Breast epithelium (tissue), 4 donors: ENCODE results near the gene EPN2. TPM values are rescaled to one million over a fixed set of nuclear protein-coding genes. Genes with fewer than 3 reads are reported as not detected.
A peak's percentile ranks its signal among the peaks of the same experiment; 100 is the strongest.

Experiments
- DNase-seq, 2 donors: peaks; one replicate each; pipeline ENCODE4 v3.0.0-alpha.2; 2019; ENCODE audit warnings: low spot score in 2 of 2
- H3K27ac ChIP-seq, 2 donors: fragments of 200-600 bp; sonication (generic) in 1 of 2; one replicate each; pipeline ENCODE4 v1.5.1; 2016 to 2019; ENCODE audit warnings: mild to moderate bottlenecking in 1 of 2
- H3K27me3 ChIP-seq, 2 donors: fragments of 200-600 bp; sonication (generic) in 1 of 2; one replicate each; pipeline versions ENCODE4 v1.5.1 to v1.6.0; 2017 to 2019; ENCODE audit warnings: control low read depth in 1 of 2, mild to moderate bottlenecking in 1 of 2
- H3K36me3 ChIP-seq: fragments of 200-600 bp; one replicate; pipeline ENCODE4 v1.5.1; 2019
- H3K4me1 ChIP-seq, 2 donors: fragments of 200-600 bp; sonication (generic); one replicate each; pipeline ENCODE4 v1.5.1; 2016 to 2019; ENCODE audit warnings: control low read depth in 1 of 2
- H3K4me3 ChIP-seq, 3 donors: fragments of 200-600 bp; sonication (generic); 1 replicate in 2 of 3; 2 replicates in 1 of 3; pipeline ENCODE4 v1.5.1; 2016 to 2019; ENCODE audit warnings: mild to moderate bottlenecking in 3 of 3, moderate library complexity in 2 of 3
- H3K9me3 ChIP-seq, 2 donors: fragments of 200-600 bp; sonication (generic) in 1 of 2; one replicate each; pipeline ENCODE4 v1.5.1; 2016 to 2019; ENCODE audit warnings: control low read depth in 1 of 2
- CTCF ChIP-seq, 3 donors: fragments of 450-650 bp; IDR thresholded peaks; one replicate each; pipeline ENCODE4 v1.5.1; 2016 to 2017; ENCODE audit warnings: antibody characterized with exemption in 3 of 3, mild to moderate bottlenecking in 3 of 3, moderate library complexity in 3 of 3
- POLR2A ChIP-seq: fragments of 450-650 bp; IDR thresholded peaks from one replicate; pipeline ENCODE4 v1.6.1; 2016; ENCODE audit warnings: antibody characterized with exemption, mild to moderate bottlenecking, moderate library complexity
- POLR2AphosphoS5 ChIP-seq, 3 donors: sonication (generic); formaldehyde crosslinking; IDR thresholded peaks; one replicate each; pipeline ENCODE4 v1.6.1; 2017; ENCODE audit warnings: antibody characterized with exemption in 3 of 3
- intact Hi-C: fragments of 100-400 bp; cut with DNase I; formaldehyde crosslinking; loops from one replicate; pipeline ENCODE4 v1.15.1; 2023; ENCODE audit warnings: low total_unique reads
- total RNA-seq, 3 donors: library from RNA; depleted of rRNA; stranded (reverse); fragments of >200 nt; gene quantifications; one replicate each; pipeline ENCODE4 v1.1.0, GENCODE V29; 2016

EPN2 gene
- total RNA-seq, 3 donors from 2014 or later = 26.6 to 36.7 (median 30.6) TPM

- Histone ChIP-seq H3K9me3 (no peaks in the 10 kb centered on the region), H3K36me3 (no peaks in the 10 kb centered on the region), H3K4me3 (no peak overlapping the region), H3K4me1 (no peaks in the 10 kb centered on the region), H3K27me3 (no peaks in the 10 kb centered on the region), H3K27ac (peak overlapping the region in 1 of 2 donors; percentile 27)
- no peak for TF ChIP-seq POLR2AphosphoS5 (IDR thresholded peaks at IDR 0.05)
- no peak for TF ChIP-seq POLR2A
- no peak for TF ChIP-seq CTCF (IDR thresholded peaks at IDR 0.05)
- intact Hi-C loops = no loop called here
- no peak for DNase-seq
Observed at GRCh38 chr17:19278729-19279128, 41.6 kb downstream of the EPN2 start.

GRCh38 chr17:19281161-19281560 is 44.0 kb downstream of the EPN2 start:
- TF ChIP-seq CTCF (IDR thresholded peaks at IDR 0.05) (no peak), POLR2A (no peak), POLR2AphosphoS5 (IDR thresholded peaks at IDR 0.05) (no peak)
- DNase-seq = no peak
- Histone ChIP-seq H3K27me3 (no peaks in the 10 kb centered on the region), H3K4me1 (no peaks in the 10 kb centered on the region), H3K4me3 (no peak overlapping the region), H3K36me3 (no peaks in the 10 kb centered on the region), H3K9me3 (no peaks in the 10 kb centered on the region), H3K27ac (peak overlapping the region in 1 of 2 donors; percentile 28)
- intact Hi-C loops = no loop called here

- H3K36me3 ChIP-seq = no peaks in the 10 kb centered on the region
- H3K27ac ChIP-seq = no peak overlapping the region
- no peaks in the 10 kb centered on the region for H3K27me3 ChIP-seq
- H3K4me1 ChIP-seq = no peaks in the 10 kb centered on the region
- intact Hi-C loops = no loop called here
- H3K4me3 ChIP-seq = no peak overlapping the region
- DNase-seq = no peak
- no peaks in the 10 kb centered on the region for H3K9me3 ChIP-seq
- no peak for TF ChIP-seq CTCF (IDR thresholded peaks at IDR 0.05)
- TF ChIP-seq POLR2A = no peak
- no peak for TF ChIP-seq POLR2AphosphoS5 (IDR thresholded peaks at IDR 0.05)
Observed at GRCh38 chr17:19284005-19284959, 47.1 kb downstream of the EPN2 start.

GRCh38 chr17:19285213-19285900 is 48.2 kb downstream of the EPN2 start:
- H3K4me1 ChIP-seq = no peaks in the 10 kb centered on the region
- TF ChIP-seq POLR2A (no peak), CTCF (IDR thresholded peaks at IDR 0.05) (no peak), POLR2AphosphoS5 (IDR thresholded peaks at IDR 0.05) (no peak)
- intact Hi-C loops = no loop called here

More at GRCh38 chr17:19285213-19285900, 48.2 kb downstream of the EPN2 start:
- Histone ChIP-seq H3K36me3 (no peaks in the 10 kb centered on the region), H3K4me3 (no peak overlapping the region), H3K9me3 (no peaks in the 10 kb centered on the region), H3K27me3 (no peaks in the 10 kb centered on the region), H3K27ac (no peak overlapping the region)
- no peak for DNase-seq
